Measurements from ENCODE around the gene KLRG1.
A peak's percentile ranks its signal among the peaks of the same experiment; 100 is the strongest.

Gene KLRG1

GRCh38 chr12:8985213-8985754 is 4.1 kb upstream of the KLRG1 start:
- no peak for DNase-seq (ENCODE audit: low read depth)

DNA sequence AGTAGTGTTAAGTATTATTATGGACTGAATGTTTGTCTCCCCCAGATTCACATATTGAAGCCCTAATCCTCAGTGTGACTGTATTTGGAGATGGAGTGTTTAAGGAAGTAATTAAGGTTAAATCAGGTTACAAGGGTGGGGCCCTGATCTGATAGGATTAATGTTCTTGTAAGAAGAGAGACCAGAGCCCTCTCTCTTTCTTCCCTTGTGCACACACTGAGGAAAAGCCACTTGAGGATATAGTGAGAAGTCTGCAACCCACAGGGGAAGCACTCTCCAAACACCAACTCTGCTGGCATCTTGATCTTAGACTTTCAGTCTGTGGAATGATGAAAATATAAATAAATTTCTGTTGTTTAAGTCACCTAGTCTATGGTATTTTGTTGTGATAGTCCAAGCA is 2.2 kb upstream of the KLRG1 start:
- no peak for DNase-seq (ENCODE audit: low read depth)

- DNase-seq (ENCODE audit: low read depth) = no peak
Measured at GRCh38 chr12:8987685-8988084, 1.7 kb upstream of the KLRG1 start.

- no peak for DNase-seq (ENCODE audit: low read depth)
Measured at GRCh38 chr12:8991371-8992345, 2.3 kb downstream of the KLRG1 start.

DNA sequence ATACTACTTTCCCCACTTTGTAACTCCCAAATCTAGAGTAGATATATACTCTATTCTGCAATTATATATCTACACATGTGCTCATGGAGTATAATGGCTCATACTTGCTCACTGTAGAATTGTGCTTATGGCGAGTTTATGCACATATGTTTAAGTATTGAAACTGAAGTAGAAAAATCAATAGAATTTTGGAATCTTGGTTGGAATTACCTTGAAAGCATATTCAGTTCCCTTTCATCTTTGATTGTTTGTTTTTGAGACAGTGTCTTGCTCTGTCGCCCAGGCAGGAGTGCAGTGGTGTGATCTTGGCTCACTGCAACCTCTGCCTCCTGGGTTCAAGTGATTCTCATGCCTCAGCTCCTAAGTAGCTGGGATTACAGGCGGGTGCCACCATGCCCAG is 4.5 kb downstream of the KLRG1 start:
- no peak for DNase-seq (ENCODE audit: low read depth)

GRCh38 chr12:8995021-8995775 is 5.9 kb downstream of the KLRG1 start:
- DNase-seq (ENCODE audit: low read depth) = no peak

DNA sequence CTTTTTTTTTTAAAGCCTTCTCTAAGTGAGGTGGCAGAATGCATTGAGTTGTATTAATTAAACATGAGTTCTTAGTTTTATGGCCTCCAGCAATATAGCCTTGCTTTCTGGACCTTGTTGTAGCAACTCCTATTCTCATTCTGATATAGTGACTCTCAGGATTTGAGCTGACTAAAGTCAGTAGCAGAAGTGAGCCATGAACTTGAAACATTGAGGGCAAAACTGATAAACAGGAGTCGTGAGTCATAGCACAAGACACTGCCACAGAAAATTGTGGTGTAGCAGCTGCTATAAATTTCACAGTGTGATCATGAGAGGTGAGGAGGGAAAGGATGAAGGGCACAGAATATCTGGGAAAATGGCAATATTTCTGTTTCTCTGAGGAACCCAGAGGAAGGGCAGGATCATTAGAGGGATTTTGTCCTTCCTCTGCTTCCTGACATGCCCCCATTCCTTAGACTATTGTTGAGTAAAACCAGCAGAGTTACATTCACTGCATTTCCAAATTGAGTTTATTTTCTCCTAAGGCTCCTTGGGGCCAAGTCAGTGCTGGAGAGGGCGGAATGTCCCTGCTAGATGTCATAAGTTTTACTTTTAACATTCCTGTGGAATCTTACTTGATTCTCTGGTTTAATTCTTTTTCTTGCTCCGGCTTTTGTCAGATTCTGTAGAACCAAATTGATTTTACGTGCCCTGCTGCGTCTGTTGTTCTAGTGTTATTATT is 7.5 kb downstream of the KLRG1 start:
- peak; percentile 65 for DNase-seq (ENCODE audit: low read depth)

DNA sequence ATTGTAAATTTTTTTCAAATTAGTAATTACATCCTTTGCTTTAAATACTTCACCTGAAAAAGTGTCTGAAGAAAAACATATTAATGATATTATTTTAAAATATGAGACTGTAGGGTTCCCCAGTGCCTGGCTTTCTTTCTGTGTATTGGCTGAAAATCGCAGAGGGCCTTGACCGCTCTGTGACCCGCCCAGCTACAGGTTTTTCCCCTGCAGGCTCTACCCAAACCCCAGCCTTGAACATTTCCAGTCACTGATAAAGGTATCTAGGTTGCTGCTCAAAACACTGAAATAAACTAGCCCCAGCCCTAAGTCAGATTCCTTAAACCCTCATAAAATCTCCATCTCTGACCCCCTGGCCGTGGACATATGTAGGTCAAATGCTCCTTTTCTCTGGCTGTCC is 11.9 kb downstream of the KLRG1 start:
- no peak for DNase-seq (ENCODE audit: low read depth)

- no peak for DNase-seq (ENCODE audit: low read depth)
Measured at GRCh38 chr12:9002335-9002734, 13.0 kb downstream of the KLRG1 start.

DNA sequence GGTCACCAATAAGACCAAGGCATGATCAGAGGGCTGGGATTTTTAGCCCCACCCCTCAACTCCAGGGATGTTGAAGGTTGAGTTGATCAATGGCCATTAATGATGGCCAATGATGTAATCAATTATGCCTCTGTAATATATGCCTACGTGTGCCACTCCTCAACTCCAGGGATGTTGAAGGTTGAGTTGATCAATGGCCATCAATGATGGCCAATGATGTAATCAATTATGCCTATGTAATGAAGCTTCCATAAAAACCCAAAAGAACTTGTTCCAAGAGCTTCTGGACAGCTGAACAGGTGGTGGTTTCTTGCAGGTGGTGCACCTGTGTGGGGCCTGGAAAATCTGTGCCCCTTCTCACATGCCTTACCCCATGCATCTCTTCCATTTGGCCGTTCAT is 33.2 kb downstream of the KLRG1 start:
- no peak for DNase-seq (ENCODE audit: low read depth)

DNA sequence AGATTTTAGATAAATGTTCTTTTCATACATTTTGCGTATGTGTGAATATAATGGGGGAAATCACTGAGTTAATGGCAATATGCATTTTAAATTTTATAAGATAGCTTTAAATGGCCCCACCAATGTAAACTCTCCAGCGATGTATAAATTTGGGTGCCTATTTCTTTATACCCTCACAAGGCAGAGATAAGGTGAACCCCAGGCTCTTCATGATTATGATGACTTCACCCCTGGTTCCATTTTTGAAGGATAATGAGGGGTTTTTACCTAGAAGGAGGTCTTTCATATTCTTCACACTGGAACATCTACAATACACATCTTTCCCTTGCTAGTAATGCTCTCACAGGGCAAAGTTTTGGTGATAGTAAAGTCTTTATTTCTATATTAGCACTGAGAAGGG is 35.2 kb downstream of the KLRG1 start:
- DNase-seq (ENCODE audit: low read depth) = no peak

DNA sequence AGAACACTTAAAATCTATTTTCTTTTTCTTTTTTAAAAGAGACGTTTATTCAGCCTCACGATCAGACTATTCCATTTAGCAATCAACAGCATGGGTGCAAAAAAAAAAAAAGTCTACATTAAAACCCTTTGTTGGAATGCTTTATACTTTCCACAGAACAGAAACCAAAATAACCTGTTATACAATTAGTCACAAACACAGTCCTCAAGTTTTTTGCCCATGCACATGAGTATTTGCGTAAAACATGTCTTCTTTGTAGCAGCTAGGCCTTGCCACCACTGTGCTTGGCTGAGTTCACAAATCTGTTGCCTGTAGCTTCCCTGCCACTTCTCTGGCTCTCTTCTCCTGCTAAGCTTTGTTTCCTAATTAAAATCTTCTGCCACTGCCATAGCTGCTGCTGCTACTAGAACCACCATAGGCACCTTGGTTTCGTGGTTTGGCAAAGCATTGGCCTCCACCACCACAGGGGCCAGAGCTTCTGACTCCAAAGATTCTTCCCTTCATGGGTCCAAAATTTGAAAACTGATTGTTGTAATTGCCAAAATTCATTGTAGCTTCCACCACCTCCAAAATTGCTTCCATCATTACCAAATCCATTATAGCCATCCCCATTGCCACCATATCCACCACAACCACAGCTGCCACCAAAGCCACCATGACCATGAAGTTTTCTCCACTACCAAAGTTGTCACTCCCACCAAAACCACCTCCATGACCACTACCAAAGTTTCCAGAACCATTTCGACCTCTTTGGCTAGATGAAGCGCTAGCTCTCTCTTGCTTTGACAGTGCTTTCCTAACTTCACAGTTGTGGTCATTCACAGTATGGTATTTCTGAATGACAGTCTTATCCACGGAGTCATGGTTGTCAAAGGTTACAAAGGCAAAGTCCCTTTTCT is 38.1 kb downstream of the KLRG1 start:
- no peak for DNase-seq (ENCODE audit: low read depth)

DNA sequence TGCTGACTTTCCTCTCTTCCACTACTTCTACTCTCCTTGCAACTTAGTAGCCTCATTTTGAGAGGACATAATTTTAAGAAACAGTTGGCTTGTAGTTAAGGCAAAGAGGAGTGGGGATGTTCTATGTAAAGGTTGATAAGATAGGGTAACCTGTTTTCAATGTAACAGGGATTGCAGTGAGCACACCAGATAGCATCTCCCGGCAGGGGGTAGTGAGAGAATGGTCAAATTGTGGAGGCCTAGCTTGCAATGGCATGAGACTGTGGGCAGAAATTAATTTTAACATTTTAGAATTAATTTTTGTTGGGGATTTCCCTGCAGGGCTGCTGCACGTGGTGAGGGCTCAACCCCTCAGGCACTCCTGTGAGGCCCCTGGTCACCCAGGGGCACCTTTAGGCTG is 41.4 kb downstream of the KLRG1 start:
- DNase-seq (ENCODE audit: low read depth) = no peak

DNA sequence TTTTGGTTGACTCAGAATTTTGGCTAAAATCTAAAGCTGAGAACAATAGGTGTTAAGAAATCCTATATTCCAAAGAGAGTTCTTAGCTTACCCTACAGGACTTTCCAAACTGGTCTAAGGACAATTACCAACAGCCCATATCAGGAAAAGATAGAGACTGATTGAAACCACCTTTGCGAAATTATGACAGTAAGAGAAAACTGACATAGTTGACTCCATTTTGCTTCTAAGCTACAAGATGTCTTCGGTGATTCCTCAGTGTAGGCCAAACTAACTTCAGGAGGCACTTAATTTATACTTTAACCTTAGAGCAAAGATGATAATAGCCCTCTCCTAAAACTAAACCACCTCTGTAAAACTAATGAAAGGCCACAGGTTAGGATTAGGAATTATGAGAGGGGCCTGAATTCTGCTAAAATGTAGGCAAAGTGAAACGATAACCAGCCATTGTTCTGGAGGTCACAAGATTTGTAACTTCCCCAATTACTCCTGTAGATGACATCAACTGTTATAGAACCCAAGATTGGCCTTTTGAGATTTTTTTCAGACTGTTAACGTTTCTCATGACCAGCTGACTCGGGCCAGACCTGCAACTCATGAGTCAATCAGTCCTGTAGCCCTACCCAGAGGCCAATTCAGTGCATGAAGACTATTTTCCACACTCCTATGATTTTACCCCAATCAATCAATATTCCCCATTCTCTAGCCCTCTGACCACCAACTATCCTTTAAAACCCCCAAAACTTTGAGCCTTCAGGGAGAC is 43.0 kb downstream of the KLRG1 start:
- DNase-seq (ENCODE audit: low read depth) = no peak

- DNase-seq (ENCODE audit: low read depth) = no peak
Measured at GRCh38 chr12:9033265-9033887, 44.0 kb downstream of the KLRG1 start.

DNA sequence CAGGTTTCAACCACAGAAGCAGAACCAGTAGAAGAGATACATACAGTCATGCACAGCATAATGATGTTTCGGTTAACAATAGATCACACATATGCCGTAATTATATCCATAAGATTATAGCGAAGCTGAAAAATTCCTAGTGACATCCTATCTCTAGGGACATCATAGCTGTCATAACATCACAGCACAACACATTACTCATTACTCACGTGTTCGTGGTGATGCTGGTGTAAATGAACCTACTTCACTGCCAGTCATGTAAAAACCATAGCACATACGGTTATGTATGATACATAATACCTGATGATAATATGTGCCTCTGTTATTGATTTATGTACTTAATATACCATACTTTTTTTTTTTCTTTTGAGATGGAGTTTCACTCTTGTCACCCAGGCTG is 44.7 kb downstream of the KLRG1 start:
- DNase-seq (ENCODE audit: low read depth) = no peak

DNA sequence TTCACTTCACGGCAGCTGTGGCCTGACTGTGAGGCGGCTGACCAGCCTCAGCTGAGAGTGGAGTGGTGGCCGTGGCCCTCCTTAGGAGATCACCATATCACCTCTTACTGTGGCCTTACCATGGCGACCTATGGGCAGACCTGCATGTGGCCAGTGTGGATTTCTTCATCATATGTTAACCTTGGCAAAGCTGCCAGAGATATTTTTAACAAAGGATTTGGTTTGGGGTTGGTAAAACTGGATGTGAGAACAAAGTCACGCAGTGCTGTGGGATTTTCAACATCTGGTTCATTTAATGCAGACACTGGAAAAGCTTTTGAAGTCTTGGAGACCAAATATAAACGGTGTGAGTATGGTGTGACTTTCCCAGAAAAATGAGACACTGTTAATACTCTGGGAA is 46.9 kb downstream of the KLRG1 start:
- no peak for DNase-seq (ENCODE audit: low read depth)

DNA sequence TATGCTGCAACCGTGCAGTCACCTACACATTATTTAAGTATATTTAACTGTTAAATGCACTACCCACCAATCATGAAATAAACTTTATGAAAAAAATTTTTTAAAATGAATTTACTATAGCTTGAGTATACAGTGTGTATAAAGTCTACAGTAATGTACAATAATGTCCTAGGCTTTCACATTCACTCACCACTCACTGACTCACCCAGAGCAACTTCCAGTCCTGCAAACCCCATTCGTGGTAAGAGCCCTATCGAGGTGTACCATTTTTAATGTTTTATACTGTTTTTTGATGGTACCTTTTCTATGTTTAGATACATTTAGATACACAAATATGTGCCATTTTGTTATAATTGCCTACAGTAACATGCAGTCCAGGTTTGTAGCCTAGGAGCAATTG is 48.1 kb downstream of the KLRG1 start:
- no peak for DNase-seq (ENCODE audit: low read depth)

DNA sequence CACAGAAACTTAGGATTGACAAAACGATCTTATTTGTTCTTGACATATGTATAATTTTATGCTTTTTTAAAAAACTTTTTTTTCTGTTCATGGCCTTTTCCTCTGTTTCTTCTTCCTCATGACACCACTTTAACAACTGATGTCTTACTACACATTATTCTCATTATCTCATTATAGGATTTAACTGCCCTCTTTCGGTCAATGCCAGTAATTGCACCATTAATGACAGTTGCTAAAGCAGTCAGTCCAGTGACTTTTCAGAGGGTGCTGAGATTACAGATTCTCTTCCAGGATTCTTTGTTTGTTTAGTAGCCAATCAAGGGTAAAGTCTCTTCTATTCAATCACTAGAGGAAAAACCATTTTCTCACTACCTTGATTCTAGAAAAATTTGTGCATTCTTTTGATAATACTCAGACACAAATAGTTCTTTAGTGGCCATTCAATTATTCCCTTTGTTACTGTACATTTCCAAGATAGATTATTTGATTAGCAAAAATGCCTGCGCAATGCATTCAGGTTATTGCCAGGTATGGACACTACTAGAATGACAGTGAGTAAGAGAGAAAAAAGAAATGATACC is 50.1 kb downstream of the KLRG1 start:
- peak; percentile 64 for DNase-seq (ENCODE audit: low read depth)
